ENCODE data around the gene ADAMTS6.

DNA sequence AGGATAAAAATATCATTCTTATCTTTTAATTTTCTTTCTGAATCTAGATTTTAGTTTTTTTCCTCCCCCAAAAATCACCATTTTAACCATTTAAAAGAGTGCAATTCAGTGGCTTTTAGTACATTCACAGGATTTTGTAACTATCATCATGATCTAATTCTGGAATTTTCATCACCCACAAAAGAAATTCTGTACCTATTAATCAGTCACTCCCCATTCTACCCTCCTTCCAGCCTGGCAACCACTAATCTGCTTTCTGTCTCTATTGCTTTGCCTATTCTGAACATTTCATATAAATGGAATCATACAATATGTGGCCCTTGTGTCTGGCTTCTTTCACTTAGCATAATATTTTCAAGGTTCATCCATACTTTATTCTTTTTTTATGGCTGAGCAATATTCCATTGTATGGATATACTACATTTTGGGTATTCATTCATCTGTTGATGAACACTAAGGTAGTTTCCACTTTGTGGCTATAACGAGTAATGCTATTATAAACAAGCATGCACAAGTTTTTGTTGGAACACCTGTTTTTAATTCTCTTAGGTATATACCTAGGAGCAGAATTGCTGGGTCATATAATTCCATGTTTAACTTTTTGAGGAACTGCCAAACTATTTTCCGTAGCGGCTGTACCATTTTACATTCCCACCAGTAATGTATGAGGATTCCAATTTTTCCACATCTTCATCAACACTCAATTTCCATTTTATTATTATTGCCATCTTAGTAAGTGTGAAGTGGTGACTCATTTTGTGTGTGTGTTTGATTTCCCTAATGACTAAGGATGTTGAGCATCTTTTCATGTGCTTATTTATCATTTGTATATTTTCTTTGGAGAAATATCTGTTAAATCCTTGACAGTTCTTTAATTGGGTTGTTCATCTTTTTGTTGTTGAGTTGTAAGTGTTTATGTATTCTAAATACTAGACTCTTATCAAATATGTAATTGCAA, 372.7 kb downstream of the ADAMTS6 start:
- TF ChIP-seq POLR2A (IDR thresholded peaks at IDR 0.05) = no peak
- TF ChIP-seq CTCF (IDR thresholded peaks at IDR 0.05) = no peak

Measured in esophagus squamous epithelium (tissue), 4 donors.